ENCODE results near the gene FOXRED1. TPM values are rescaled to one million over a fixed set of nuclear protein-coding genes. Genes with fewer than 3 reads are reported as not detected.

The FOXRED1 gene
- total and polyA plus RNA-seq, 2 of the 13 experiments (the other 11 are each of a cell fraction or from before 2014, with no cell fraction given), result 29.6 to 42.9 TPM

GRCh38 chr11:126305699-126306098 lies 36.7 kb downstream of the FOXRED1 start:
- H3K79me2 ChIP-seq (ENCODE audit: insufficient read depth, low read length), result no peaks in the 10 kb centered on the region
- no TSS peak for BruUV-seq (replicated peaks)
- DNase-seq (ENCODE audit: low spot score) (no peak), FAIRE-seq (no peak), ATAC-seq (no peak)
- H3K4me3 ChIP-seq (replicated peaks in 1 of 3; ENCODE audit: insufficient read depth in 1 of 3, low read depth in 2 of 3, low read length in 3 of 3), result no peak overlapping the region
- peaks cover 20% of the 10 kb centered on the region for H3K4me1 ChIP-seq (ENCODE audit: insufficient read depth, low read length)
- H3K36me3 ChIP-seq (replicated peaks in 1 of 2; ENCODE audit: control insufficient read depth in 1 of 2, insufficient read depth in 2 of 2, low read length in 2 of 2), result peaks cover 0 to 9% of the 10 kb centered on the region in 2 experiments; a peak in 2 of 5 replicates
- POLR2A ChIA-PET, result interaction anchor here (0.9 kb wide), 1 partner anchor 37 kb away, joined by 3 read pairs; the partner anchor contains the start of genes FOXRED1 and SRPRA
- CTCF ChIA-PET (ENCODE audit: low intra/inter-chr PET ratio, low total read pairs), result no interaction called here
- H3K27me3 ChIP-seq (ENCODE audit: control insufficient read depth in 1 of 2, insufficient read depth in 2 of 2, low read length in 2 of 2), result no peaks in the 10 kb centered on the region
- no peaks in the 10 kb centered on the region for H4K20me1 ChIP-seq (ENCODE audit: insufficient read depth, low read length)
- H3K9ac ChIP-seq (ENCODE audit: insufficient read depth, low read depth, low read length), result no peak overlapping the region
- intact Hi-C loops (cut with micrococcal nuclease; ENCODE audit: unreplicated experiment), result no loop called here
- H3K9me3 ChIP-seq (ENCODE audit: low read length), result no peaks in the 10 kb centered on the region
- no peak overlapping the region for H3K4me2 ChIP-seq (ENCODE audit: low read depth, low read length)
- H2AFZ ChIP-seq (ENCODE audit: low read length), result no peak overlapping the region
- in situ Hi-C loops (cut with HindIII; ENCODE audit: extremely low pct_ligation_motif_present, low pct_unique_long_range_greater_than_20kb), result loop anchor here (10.0 kb wide), 1 partner anchor 169 kb away; no protein-coding TSS in a partner anchor
- TF ChIP-seq ZNF782 (CRISPR knock-in tag; IDR thresholded peaks at IDR 0.05; ENCODE audit: borderline replicate concordance), result no peak
- TF ChIP-seq TEAD3 (CRISPR knock-in tag; optimal IDR thresholded peaks at IDR 0.05; ENCODE audit: borderline replicate concordance), result no peak
- TF ChIP-seq PRPF4 (IDR thresholded peaks at IDR 0.05; ENCODE audit: low read depth, low read length, poor library complexity, severe bottlenecking), result no peak
- no peak for TF ChIP-seq ZMYM2 (CRISPR knock-in tag; IDR thresholded peaks at IDR 0.05)
- no peak for TF ChIP-seq TFDP1 (CRISPR knock-in tag; IDR thresholded peaks at IDR 0.05; ENCODE audit: borderline replicate concordance)
- no peak for TF ChIP-seq ADNP (CRISPR knock-in tag; IDR thresholded peaks at IDR 0.05)
- TF ChIP-seq, protein P1, sequence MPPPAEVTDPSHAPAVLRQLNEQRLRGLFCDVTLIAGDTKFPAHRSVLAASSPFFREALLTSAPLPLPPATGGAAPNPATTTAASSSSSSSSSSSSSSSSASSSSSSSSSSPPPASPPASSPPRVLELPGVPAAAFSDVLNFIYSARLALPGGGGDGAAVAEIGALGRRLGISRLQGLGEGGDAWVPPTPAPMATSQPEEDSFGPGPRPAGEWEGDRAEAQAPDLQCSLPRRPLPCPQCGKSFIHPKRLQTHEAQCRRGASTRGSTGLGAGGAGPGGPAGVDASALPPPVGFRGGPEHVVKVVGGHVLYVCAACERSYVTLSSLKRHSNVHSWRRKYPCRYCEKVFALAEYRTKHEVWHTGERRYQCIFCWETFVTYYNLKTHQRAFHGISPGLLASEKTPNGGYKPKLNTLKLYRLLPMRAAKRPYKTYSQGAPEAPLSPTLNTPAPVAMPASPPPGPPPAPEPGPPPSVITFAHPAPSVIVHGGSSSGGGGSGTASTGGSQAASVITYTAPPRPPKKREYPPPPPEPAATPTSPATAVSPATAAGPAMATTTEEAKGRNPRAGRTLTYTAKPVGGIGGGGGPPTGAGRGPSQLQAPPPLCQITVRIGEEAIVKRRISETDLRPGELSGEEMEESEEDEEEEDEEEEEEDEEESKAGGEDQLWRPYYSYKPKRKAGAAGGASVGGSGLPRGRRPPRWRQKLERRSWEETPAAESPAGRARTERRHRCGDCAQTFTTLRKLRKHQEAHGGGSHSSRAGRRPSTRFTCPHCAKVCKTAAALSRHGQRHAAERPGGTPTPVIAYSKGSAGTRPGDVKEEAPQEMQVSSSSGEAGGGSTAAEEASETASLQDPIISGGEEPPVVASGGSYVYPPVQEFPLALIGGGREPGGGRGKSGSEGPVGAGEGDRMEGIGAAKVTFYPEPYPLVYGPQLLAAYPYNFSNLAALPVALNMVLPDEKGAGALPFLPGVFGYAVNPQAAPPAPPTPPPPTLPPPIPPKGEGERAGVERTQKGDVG (CRISPR knock-in tag; IDR thresholded peaks at IDR 0.05; ENCODE audit: borderline replicate concordance), result no peak
- TF ChIP-seq NR2F6 (IDR thresholded peaks at IDR 0.05), result no peak
- no peak for TF ChIP-seq NR2F6 (CRISPR knock-in tag; IDR thresholded peaks at IDR 0.05)
- no peak for TF ChIP-seq ZNF354B (CRISPR knock-in tag; IDR thresholded peaks at IDR 0.05)
- H3K27ac ChIP-seq (ENCODE audit: extremely low read length, insufficient read depth, low read length), result no peak overlapping the region
- 89% methylated on average over 4 of the region's 4 CpGs for WGBS (ENCODE audit: low lambda C conversion rate)

All from HepG2 (cell line).